ENCODE results near the gene FAM3B. TPM values are rescaled to one million over a fixed set of nuclear protein-coding genes. Genes with fewer than 3 reads are reported as not detected.

The FAM3B gene
- total RNA-seq, 2 donors from 2014 or later, result 2.1 to 3.1 TPM

GRCh38 chr21:41367945-41368734 lies 51.5 kb downstream of the FAM3B start:
- Mint-ChIP-seq H3K27me3 (ENCODE audit: insufficient read depth) (peaks cover 4% of the 10 kb centered on the region), H3K36me3 (ENCODE audit: low read depth) (no peaks in the 10 kb centered on the region)
- H3K27ac ChIP-seq (ENCODE audit: low read depth, low read length), result no peak overlapping the region

GRCh38 chr21:41368735-41369104 lies 52.1 kb downstream of the FAM3B start:
- Mint-ChIP-seq H3K4me3 (no peak overlapping the region), H3K4me1 (peaks cover 2% of the 10 kb centered on the region), H3K36me3 (ENCODE audit: low read depth) (no peaks in the 10 kb centered on the region), H3K27me3 (ENCODE audit: insufficient read depth) (peaks cover 4% of the 10 kb centered on the region), H3K9me3 (no peaks in the 10 kb centered on the region), H3K27ac (no peak overlapping the region)
- TF ChIP-seq CTCF (conservative IDR thresholded peaks at IDR 0.05), result no peak
- Histone ChIP-seq H3K9ac (ENCODE audit: extremely low read depth, low read length, poor library complexity, severe bottlenecking) (no peak overlapping the region), H3K4me3 (ENCODE audit: low read length) (no peak overlapping the region), H3K4me1 (ENCODE audit: control insufficient read depth, insufficient read depth, low read length) (no peaks in the 10 kb centered on the region), H3K27ac (ENCODE audit: low read depth, low read length) (no peak overlapping the region), H3K36me3 (ENCODE audit: control insufficient read depth, insufficient read depth, low read length) (no peaks in the 10 kb centered on the region), H3K9me3 (ENCODE audit: control insufficient read depth, low read length) (no peaks in the 10 kb centered on the region), H3K27me3 (ENCODE audit: control insufficient read depth, insufficient read depth, low read length, poor library complexity, severe bottlenecking) (no peaks in the 10 kb centered on the region)
- 58 to 83% methylated on average over 2 to 4 of the region's 4 CpGs for WGBS, 2 experiments (ENCODE audit: insufficient coverage in 1 of 2, insufficient read length in 1 of 2)
- DNase-seq, result no peak

More at GRCh38 chr21:41367945-41368734, 51.5 kb downstream of the FAM3B start:
- no peak for TF ChIP-seq CTCF (conservative IDR thresholded peaks at IDR 0.05)
- Histone ChIP-seq H3K4me1 (ENCODE audit: control insufficient read depth, insufficient read depth, low read length) (no peaks in the 10 kb centered on the region), H3K9me3 (ENCODE audit: control insufficient read depth, low read length) (no peaks in the 10 kb centered on the region), H3K9ac (ENCODE audit: extremely low read depth, low read length, poor library complexity, severe bottlenecking) (no peak overlapping the region), H3K27me3 (ENCODE audit: control insufficient read depth, insufficient read depth, low read length, poor library complexity, severe bottlenecking) (no peaks in the 10 kb centered on the region), H3K4me3 (ENCODE audit: low read length) (no peak overlapping the region), H3K36me3 (ENCODE audit: control insufficient read depth, insufficient read depth, low read length) (no peaks in the 10 kb centered on the region)
- Mint-ChIP-seq H3K27ac (no peak overlapping the region), H3K4me1 (peaks cover 2% of the 10 kb centered on the region), H3K9me3 (no peaks in the 10 kb centered on the region), H3K4me3 (no peak overlapping the region)
- DNase-seq, result peak; percentile 35
- WGBS, 2 experiments (ENCODE audit: insufficient coverage in 1 of 2, insufficient read length in 1 of 2), result 93 to 95% methylated on average over 4 to 15 of the region's 15 CpGs

GRCh38 chr21:41369105-41369919 lies 52.7 kb downstream of the FAM3B start:
- H3K9ac ChIP-seq (ENCODE audit: extremely low read depth, low read length, poor library complexity, severe bottlenecking), result no peak overlapping the region
- DNase-seq, result peak; percentile 88
- Mint-ChIP-seq H3K4me1 (peaks cover 2% of the 10 kb centered on the region), H3K27me3 (ENCODE audit: insufficient read depth) (peaks cover 5% of the 10 kb centered on the region), H3K4me3 (peak overlapping the region; percentile 50), H3K9me3 (no peaks in the 10 kb centered on the region), H3K27ac (no peak overlapping the region), H3K36me3 (ENCODE audit: low read depth) (no peaks in the 10 kb centered on the region)
- TF ChIP-seq CTCF (conservative IDR thresholded peaks at IDR 0.05), result peak; percentile 66
- no peaks in the 10 kb centered on the region for H3K27me3 ChIP-seq (ENCODE audit: control insufficient read depth, insufficient read depth, low read length, poor library complexity, severe bottlenecking)
- H3K9me3 ChIP-seq (ENCODE audit: control insufficient read depth, low read length), result no peaks in the 10 kb centered on the region
- H3K36me3 ChIP-seq (ENCODE audit: control insufficient read depth, insufficient read depth, low read length), result no peaks in the 10 kb centered on the region
- no peak overlapping the region for H3K27ac ChIP-seq (ENCODE audit: low read depth, low read length)
- 42% methylated on average over 8 to 27 of the region's 29 CpGs for WGBS, 2 experiments (ENCODE audit: insufficient coverage in 1 of 2, insufficient read length in 1 of 2)
- H3K4me3 ChIP-seq (ENCODE audit: low read length), result peak overlapping the region; percentile 62
- H3K4me1 ChIP-seq (ENCODE audit: control insufficient read depth, insufficient read depth, low read length), result no peaks in the 10 kb centered on the region
